GM18868 (cell line): ENCODE measurements around the gene TRIM74.
"Not testable (repeated sequence)": the region's sequence is repeated elsewhere in the genome, so short reads cannot be mapped to it uniquely, and the experiment has no call there.

ENCODE experiments used
- ATAC-seq: cut with Tn5 transposase; IDR thresholded peaks from one replicate; pipeline ENCODE4 v1.9.1; 2021; ENCODE audit warnings: mild to moderate bottlenecking, moderate library complexity; ENCODE audit not compliant: unreplicated experiment

Gene TRIM74

DNA sequence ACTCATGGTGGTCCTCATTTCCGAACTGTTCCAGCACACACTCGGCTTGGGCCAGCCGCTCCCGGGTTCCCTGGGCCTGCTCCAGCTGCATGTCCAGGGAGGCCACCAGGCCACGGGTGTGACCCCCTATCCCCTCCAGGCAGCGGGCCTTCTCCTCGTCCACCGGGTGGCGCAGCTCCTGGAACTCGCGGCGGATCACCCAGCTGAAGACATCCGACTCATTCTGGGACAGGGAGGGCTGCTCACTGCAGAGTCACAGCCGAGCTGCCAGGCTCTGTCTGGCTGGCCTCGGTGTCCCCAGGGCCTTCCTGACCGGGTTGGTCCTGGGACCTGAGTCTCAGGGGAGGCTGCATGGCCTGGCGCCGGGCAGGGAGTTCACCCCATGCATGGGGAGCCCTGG lies 9.2 kb downstream of the TRIM74 start:
- ATAC-seq = not testable (repeated sequence)

DNA sequence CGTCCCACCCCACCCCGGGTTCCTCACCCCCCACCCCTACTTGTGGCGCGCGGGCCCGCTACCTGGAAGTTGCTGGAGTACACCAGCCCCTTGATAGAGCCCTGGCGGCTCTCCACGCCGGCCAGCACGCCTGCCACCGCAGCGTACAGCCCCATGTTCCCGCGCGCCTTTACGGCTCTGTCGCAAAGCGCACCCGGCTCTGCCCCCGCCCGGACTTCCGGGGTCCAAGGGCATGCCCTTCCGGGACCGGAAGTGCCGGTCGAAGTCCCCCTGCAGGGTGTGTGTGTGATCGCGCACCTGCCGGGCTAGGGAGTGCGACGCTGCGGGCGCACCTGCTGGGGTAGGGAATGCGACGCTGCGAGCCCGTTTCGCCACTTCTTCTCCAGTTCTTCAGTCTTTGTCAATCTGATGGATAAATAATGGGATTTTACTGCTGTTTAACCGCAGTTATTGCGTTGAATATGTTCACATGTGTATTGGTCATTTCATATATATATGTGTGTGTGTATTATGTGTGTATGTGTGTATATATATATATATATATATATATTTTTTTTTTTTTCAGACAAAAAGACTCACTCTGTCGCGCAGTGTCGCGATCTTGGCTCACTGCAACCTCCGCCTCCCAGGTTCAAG lies 14.6 kb downstream of the TRIM74 start:
- peak; percentile 79 for ATAC-seq

DNA sequence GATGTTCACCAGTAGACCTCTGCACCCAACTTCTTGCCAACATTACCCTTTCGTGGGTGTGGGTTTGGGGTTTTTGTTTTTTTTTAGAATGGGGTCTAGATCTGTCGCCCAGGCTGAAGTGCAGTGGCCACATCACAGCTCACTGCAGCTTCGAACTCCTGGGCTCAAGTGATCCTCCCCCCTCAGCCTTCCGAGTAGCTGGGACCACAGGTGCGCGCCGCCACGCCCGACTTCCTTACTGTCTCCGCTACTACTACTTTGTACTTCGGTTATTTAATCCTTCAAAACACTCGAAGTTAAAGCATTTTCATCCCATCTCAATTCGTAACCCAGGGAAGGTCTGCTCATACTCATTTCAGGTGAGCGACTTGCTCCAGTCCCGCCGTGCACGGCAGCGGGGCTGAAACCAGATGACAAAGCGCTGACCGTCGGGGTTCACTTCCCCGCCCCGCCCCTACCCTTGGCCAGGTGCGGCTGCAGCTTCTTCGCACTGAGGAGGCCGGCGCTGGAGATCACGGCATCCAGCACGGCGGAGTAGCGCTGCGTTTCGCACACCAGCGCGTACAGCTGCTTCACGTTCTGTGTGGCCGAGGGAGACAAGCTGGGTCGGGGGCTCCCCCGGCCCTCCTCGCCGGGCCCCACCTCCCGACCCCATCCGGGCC lies 15.2 kb downstream of the TRIM74 start:
- ATAC-seq = peak; percentile 52

DNA sequence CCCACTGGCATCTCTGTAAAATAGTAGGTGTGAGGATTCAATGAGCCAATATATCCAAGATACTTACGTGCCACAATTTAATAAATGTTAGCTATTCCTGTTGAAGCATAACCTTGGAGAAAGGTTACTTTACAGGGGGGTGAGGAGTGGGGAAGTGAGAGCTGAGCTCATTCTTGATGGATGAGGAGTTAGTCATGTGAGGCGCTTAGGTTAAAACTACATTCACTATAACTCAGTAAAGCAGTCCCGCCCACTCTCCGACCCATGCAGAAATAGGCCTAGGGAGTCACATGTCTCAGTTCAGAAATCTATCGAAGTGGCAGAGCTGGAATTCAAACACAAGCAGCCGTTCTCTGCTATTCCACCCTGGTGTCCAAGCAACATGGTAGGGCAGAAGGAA lies 18.8 kb downstream of the TRIM74 start:
- not testable (repeated sequence) for ATAC-seq

DNA sequence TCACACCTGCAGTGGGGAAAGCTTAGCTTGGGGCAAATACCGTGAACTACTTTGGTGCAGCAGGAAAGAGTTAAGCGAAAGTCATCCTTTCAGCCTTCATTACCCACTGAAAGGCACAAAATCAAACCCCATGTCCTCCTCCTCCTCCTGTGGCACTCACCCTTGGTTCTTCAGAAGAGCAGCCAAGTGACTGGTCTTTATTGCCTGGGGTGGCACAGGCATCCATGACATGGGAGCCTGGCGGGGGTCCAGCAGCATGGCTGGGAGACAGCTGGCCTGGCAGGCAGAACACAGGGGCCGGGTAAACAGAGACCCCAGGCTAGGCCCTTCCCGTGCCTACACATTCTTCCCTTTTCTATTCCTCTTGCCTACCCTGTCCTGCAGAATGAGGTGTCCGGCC lies 19.6 kb downstream of the TRIM74 start:
- not testable (repeated sequence) for ATAC-seq

DNA sequence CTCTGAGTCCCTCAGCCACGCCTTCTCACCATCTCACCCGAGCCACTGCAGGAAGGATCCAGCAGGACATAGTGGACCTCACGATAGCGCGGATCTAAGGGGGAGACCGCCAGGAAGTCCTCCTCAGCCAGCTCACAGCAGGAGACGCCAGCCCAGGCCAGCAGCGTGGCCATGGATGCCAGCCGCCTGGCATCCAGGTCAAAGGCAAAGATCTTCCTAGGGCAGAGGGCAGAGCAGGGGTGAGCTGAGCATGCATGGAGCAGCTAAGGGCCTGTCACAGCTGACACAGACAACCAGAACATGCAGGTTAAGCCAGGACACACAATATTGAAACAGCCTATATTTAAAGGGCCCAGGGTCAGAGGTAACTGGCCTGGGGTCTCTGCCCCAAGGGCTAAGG lies 20.0 kb downstream of the TRIM74 start:
- ATAC-seq = not testable (repeated sequence)

DNA sequence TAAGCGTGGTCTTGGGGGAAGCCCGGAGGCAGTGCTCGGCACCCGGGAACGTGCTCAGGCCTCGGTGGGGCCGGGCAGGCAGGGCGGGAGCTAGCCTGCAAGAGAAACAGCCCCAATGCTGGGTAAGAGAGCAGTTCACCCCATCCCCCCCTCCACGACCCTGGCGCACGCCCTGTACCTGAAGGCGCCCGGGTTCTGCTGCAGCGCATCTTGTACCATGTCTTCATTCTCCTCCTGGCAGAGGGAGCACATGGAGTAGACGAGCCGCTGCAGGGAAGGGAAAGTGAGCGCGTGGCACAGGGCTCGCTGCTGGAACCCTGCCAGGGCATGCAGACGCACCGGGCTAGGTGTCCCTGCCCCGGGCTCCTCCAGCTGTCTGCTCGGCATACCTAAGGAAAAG lies 20.6 kb downstream of the TRIM74 start:
- not testable (repeated sequence) for ATAC-seq

DNA sequence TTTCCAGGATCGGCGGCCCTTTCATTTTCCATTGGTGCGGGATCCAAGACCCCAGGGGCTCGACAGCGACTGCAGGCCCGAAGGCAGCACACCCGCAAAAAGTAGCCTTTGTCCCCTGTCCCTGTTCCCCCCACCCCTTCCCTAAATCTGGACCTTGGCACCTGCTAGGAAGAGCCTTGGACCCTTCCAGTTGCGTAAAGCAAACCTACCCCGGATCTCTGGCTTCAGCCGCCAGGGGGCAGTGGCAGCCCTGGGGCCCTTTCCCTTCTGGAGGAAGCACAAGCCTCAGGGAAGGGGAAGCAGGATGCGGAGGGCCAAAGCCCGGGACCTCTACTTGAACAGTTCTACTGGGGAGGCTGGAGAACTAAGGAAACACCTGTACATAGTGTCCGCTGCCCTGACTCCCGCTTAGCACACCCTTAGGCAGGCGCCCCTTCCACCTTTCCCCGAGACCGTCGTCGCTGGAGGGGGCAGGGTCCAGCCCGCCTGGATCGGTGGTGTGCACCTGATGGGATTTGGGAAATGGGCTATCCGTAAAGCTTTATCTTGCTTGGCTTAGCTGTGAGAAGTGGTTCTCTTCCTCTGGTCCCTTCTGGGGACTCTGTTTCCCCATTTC lies 23.0 kb downstream of the TRIM74 start:
- not testable (repeated sequence) for ATAC-seq

DNA sequence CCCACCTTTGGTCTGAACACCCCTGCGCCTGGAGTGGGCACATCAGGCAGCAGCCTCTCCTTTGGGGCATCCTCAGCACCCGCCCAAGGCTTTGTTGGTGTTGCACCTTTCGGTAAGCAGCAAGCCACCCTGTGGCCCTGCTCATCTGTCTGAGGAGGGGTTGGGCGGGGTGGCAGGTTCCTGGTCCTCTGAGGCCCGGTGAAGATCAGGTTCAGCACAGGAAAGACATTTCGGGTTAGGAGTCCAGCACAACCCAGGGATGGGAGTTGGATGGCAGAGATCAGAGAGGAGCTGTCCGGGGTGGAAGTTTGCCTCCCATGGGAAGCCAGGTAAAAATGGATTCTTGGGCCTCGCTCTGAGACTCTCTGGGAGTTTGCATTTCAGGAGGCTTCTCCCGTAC lies 23.7 kb downstream of the TRIM74 start:
- not testable (repeated sequence) for ATAC-seq

DNA sequence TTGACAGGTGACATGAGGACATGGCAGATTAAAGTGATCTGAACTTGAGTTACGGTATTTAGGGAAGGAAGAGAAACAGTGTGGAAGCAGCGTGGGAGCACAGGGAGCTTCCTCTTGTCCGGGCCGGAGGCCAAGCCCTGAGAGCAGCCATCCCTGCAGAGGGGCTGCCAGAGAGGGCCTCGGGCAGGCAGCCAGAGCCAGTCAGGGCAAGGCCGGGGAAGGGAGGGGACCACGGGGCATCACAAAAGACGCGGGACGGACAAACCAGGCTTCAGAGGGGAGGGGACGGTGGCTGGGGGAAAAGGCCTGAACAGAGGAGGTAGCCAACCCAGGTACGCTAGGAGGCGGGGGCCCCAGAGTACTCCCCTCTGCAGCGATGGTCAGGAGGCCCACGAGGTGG lies 24.3 kb downstream of the TRIM74 start:
- ATAC-seq = not testable (repeated sequence)

DNA sequence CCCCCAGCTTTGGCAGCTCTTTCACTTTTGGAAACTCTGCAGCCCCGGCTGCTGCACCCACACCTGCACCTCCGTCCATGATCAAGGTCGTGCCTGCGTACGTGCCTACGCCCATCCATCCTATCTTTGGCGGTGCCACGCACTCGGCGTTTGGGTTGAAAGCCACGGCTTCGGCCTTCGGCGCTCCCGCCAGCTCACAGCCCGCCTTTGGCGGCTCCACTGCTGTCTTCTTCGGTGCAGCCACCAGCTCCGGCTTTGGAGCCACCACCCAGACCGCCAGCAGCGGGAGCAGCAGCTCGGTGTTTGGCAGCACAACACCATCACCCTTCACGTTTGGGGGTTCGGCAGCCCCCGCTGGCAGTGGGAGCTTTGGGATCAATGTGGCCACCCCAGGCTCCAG lies 26.3 kb downstream of the TRIM74 start:
- not testable (repeated sequence) for ATAC-seq

DNA sequence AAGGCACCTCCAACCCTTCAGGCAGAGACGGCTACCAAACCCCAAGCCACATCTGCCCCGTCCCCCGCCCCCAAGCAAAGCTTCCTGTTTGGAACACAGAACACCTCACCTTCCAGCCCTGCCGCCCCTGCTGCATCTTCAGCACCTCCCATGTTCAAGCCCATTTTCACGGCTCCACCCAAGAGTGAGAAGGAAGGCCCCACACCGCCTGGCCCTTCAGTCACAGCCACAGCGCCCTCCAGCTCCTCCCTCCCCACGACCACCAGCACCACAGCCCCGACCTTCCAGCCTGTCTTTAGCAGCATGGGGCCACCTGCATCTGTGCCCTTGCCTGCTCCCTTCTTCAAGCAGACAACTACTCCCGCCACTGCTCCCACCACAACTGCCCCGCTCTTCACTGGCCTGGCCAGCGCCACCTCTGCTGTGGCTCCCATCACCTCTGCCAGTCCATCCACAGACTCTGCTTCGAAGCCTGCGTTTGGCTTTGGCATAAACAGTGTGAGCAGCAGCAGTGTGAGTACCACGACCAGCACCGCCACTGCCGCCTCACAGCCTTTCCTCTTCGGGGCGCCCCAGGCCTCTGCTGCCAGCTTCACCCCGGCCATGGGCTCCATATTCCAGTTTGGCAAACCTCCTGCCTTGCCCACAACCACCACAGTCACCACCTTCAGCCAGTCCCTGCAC lies 27.1 kb downstream of the TRIM74 start:
- ATAC-seq = not testable (repeated sequence)

DNA sequence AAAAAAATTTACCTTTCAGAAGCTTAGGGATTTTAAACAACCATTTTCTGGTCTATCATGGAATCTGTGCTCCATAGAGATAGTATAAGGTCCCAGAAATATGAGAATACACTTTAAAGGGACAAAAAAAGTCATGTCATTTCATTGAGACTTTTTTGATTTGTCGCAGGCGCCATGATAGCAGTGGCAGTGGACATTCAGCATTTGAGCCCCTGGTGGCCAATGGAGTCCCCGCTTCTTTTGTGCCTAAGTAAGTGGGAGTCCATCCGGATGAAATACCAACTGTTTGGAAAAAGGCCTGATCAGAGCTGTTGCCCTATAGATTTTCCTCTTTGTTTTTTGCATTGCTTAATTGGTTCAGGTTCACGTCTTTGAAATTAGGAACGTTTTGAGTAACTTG lies 41.0 kb downstream of the TRIM74 start:
- not testable (repeated sequence) for ATAC-seq

DNA sequence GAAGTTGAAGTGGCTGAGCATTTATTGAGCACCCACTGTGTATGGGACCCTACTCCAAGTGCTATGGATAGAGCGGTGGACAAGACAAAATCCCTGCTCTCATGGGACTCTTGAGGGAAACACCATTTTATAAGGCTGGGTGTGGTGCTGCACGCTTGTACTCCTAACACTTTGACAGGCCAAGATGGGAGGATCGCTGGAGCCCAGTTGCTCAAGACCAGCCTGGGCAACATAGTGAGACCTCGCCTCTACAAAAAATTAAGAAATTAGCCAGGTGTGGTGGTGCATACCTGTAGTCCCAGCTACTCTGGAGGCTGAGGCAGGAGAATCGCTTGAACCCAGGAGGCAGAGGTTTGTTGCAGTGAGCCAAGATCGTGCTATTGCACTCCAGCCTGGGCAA lies 41.5 kb downstream of the TRIM74 start:
- ATAC-seq = not testable (repeated sequence)

DNA sequence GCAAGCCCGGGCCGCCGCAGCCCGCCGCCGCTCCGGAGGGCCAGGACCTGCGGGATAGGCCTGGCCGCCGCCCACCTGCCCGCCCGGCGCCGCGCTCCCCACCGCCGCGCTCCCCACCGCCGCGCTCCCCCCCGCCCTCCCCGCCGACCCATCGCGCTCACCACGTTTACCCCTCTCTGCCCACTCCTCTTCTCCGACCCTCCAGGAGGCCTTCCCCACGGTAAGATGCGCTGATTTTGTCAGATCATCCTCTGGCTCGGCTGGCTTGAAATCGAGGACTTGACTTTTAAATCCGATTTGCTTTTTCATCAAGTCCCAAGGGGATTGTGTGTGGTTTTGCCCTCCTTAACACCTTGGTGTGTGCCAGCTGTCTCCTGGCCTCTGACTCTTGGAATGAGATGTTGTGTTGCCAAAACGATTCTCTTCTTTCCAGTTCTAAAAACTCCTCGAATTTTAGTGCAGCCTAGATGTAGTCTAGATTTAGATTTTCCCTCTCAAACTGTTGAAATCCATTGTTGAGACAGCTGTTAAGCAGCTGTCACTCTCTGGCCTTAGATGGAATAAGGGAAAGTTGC lies 43.6 kb downstream of the TRIM74 start:
- no peak for ATAC-seq

DNA sequence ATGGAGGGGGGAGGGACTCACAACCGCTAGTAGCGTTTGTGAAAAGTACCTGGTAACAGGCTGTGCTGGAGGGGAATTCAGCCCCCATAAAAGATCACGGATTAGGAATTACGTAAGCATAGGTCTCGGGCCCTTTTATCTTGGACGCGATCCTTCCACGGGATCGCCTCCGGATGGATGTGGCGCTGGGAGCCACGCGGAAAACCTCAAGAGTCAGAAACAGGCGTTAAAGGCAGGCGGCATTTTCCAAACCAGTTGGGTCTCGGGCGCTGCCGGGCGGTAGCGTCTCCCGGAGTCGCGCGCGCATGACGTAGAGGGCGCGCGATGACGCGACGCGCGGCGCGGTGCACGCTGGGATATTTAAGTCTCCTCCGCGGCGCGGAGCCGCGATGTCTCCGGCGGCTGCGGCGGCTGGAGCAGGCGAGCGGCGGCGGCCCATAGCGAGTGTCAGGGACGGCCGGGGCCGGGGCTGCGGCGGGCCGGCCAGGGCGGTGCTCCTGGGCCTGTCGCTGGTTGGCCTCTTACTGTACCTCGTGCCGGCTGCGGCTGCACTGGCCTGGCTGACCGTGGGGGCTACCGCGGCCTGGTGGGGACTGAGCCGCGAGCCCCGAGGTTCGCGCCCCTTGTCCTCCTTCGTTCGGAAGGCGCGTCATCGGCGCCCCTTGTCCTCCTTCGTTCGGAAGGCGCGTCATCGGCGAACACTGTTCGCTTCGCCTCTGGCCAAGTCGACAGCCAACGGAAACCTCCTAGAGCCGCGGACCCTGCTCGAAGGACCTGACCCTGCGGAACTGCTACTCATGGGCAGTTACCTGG lies 44.3 kb downstream of the TRIM74 start, which contains the start of gene POM121:
Gene POM121 (plus strand): TSS at position 363 of the 813 bp plus-strand sequence. CDS start 27 bp downstream, at position 390.
- peak; percentile 88 for ATAC-seq

DNA sequence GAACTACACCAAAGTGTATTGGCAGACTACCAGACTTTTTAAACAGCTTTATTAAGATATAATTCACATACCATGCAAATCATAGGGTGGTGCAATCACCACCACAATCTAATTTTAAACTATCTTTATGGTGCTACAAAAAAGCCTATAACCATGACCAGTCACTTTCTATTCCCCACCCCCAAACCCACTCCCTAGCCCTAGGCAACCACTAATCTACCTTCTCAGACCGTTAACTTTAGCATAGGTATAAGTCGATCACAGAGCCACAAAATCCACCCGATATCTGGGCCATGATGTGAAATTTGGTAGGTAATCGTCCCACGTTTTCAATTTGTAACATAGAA lies 44.9 kb downstream of the TRIM74 start:
- ATAC-seq = peak; percentile 19

DNA sequence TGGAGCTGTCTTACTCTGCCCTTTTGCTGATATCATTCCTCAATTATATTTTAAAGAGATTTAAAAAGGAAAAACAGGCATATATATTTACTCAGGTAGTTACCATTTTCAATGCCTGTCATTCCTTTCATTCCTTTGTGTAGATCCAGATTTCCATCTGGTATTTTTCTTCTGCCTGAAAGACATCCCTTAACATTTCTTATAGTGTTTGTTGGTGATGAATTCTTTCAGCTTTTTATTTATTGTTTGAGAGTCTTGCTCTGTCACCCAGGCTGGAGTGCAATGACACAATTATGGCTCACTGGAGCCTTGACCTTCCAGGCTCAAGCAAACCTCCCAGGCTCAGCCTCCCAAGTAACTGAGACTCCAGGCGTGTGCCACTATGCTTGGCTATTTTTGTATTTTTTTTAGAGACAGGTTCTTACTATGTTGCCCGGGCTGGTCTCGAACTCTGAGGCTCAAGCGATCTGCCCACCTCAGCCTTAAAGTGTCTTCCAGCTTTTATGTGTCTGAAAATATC lies 50.0 kb downstream of the TRIM74 start:
- ATAC-seq = no peak

DNA sequence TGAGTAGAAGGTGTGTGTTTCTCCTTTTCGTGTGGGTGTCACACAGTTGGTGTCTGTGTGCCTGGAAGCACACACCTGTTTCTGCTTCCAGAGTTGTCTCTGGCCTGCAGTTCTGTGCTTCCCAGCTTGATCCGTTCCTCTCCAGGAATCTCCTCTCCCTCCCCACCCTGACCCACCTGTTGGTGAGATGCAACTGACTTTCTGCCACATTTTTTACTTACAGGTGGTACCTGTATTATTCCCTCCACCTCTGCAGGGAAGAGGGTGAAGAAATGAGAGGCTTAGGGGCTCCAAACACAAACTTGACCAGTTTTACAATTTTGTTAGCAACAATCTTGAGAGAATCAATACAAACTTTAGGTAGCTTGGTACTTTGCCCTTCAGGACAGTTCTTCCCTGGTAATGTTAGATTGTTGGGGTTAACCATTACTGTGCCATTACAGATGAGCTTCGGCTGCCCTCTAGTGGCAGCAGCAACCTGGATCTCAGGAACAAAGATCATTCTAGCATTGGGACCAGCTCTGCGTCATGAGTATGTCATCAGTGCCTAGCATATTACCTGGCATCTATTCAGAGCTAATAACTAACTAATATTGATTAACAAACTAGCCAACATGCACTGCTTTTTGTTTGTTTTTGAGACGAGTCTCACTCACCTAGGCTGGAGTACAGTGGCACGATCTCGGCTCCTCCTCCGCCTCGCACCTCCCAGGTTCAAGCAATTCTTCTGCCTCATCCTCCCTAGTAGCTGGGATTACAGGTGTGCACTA lies 54.3 kb downstream of the TRIM74 start:
- peak; percentile 86 for ATAC-seq
